Thyroid gland (tissue), 4 donors: Measurements from ENCODE around the gene TEN1. TPM values are rescaled to one million over a fixed set of nuclear protein-coding genes. Genes with fewer than 3 reads are reported as not detected.

ENCODE experiments used
- DNase-seq, 2 donors: peaks; one replicate each; pipeline ENCODE4 v3.0.0-alpha.2; 2019
- H3K27ac ChIP-seq, 3 donors: fragments of 200-600 bp; sonication (generic); 1 replicate in 2 of 3; 2 replicates in 1 of 3; pipeline ENCODE4 v1.5.1; 2016 to 2019; ENCODE audit warnings: mild to moderate bottlenecking in 1 of 3, moderate library complexity in 1 of 3
- H3K27me3 ChIP-seq: fragments of 200-600 bp; sonication (generic); one replicate; pipeline ENCODE4 v1.5.1; 2019
- H3K36me3 ChIP-seq, 2 donors: fragments of 200-600 bp; sonication (generic); one replicate each; pipeline ENCODE4 v1.5.1; 2016 to 2019
- H3K4me1 ChIP-seq, 2 donors: fragments of 200-600 bp; sonication (generic); one replicate each; pipeline ENCODE4 v1.5.1; 2017 to 2019
- H3K4me3 ChIP-seq, 3 donors: fragments of 200-600 bp; sonication (generic); replicated peaks in 1 of 3; 1 replicate in 2 of 3; 2 replicates in 1 of 3; pipeline ENCODE4 v1.5.1; 2016; ENCODE audit warnings: mild to moderate bottlenecking in 1 of 3
- H3K9me3 ChIP-seq: fragments of 200-600 bp; sonication (generic); one replicate; pipeline ENCODE4 v1.5.1; 2017
- CTCF ChIP-seq, 6 experiments: fragments of 200-600 bp in 3 of 6; fragments of 450-650 bp in 3 of 6; sonication (generic) in 3 of 6; IDR thresholded peaks; one replicate each; pipeline ENCODE4 v1.5.1; 2016 to 2019; ENCODE audit warnings: antibody characterized with exemption in 6 of 6, mild to moderate bottlenecking in 2 of 6, inconsistent platforms in 1 of 6, moderate library complexity in 1 of 6
- POLR2A ChIP-seq, 2 donors: fragments of 450-650 bp; IDR thresholded peaks; one replicate each; pipeline ENCODE4 v1.6.1; 2017; ENCODE audit warnings: antibody characterized with exemption in 2 of 2, mild to moderate bottlenecking in 2 of 2, moderate library complexity in 1 of 2
- WGBS, 2 donors: methylation state at CpG; one replicate each; pipeline ENCODE4 v1.1.5; 2017; 5-methylcytosine and 5-hydroxymethylcytosine counted together
- intact Hi-C: fragments of 100-400 bp; cut with DNase I; formaldehyde crosslinking; loops from one replicate; pipeline ENCODE4 v1.15.1; 2023
- total RNA-seq, 4 donors: library from RNA; depleted of rRNA; stranded (reverse); fragments of >200 nt; gene quantifications; one replicate each; pipeline ENCODE4 v1.2.3, GENCODE V29; 2016

Gene TEN1
- total RNA-seq, 4 donors from 2014 or later, result 9.5 to 24.2 (median 15.3) TPM

- H3K4me1 ChIP-seq, result peaks cover 7 to 13% of the 10 kb centered on the region in 2 donors
- WGBS, 2 donors, result 0% methylated on average over 16 to 18 of the region's 63 CpGs
- intact Hi-C loops, result loop anchor here (5.0 kb wide), 1 partner anchor 41 kb away; no protein-coding TSS in a partner anchor
- H3K36me3 ChIP-seq, result peaks cover under 1 to 2% of the 10 kb centered on the region in 2 donors
- peak; percentile 76 to 95 for TF ChIP-seq POLR2A (IDR thresholded peaks at IDR 0.05)
- TF ChIP-seq CTCF (IDR thresholded peaks at IDR 0.05), result peak in 1 of 6 experiments; percentile 21
- H3K27me3 ChIP-seq, result no peaks in the 10 kb centered on the region
- DNase-seq, result peak; percentile 96 to 97
- peak within 1 kb of the TSS; percentile 56 to 80 (median 71) for H3K4me3 ChIP-seq
- H3K9me3 ChIP-seq, result no peaks in the 10 kb centered on the region
- H3K27ac ChIP-seq, result peak within 1 kb of the TSS; percentile 41 to 75 (median 75)
These were observed 38.2 kb upstream of the TEN1 start, which contains the start of gene FBF1 for GRCh38 chr17:75940727-75941441. Gene FBF1 (minus strand): TSS chr17:75941042. CDS start chr17:75938149, 2,893 bp downstream.

GRCh38 chr17:75941442-75941819, 37.6 kb upstream of the TEN1 start:
- Histone ChIP-seq H3K36me3 (peaks cover 6 to 8% of the 10 kb centered on the region in 2 donors), H3K9me3 (no peaks in the 10 kb centered on the region), H3K4me3 (no peak overlapping the region), H3K27me3 (no peaks in the 10 kb centered on the region), H3K4me1 (peaks cover 7 to 13% of the 10 kb centered on the region in 2 donors), H3K27ac (no peak overlapping the region)
- WGBS, 2 donors, result 52 to 57% methylated on average over 6 of the region's 6 CpGs
- intact Hi-C loops, result loop anchor here (5.0 kb wide), 1 partner anchor 41 kb away; no protein-coding TSS in a partner anchor
- TF ChIP-seq CTCF (IDR thresholded peaks at IDR 0.05) (no peak), POLR2A (IDR thresholded peaks at IDR 0.05) (no peak)
- no peak for DNase-seq

GRCh38 chr17:75942473-75942872, 36.6 kb upstream of the TEN1 start:
- DNase-seq, result no peak
- intact Hi-C loops, result loop anchor here (5.0 kb wide), 1 partner anchor 40 kb away; no protein-coding TSS in a partner anchor
- H3K36me3 ChIP-seq, result peaks cover 16 to 18% of the 10 kb centered on the region in 2 donors
- H3K4me3 ChIP-seq, result no peak overlapping the region
- TF ChIP-seq POLR2A (IDR thresholded peaks at IDR 0.05) (no peak), CTCF (IDR thresholded peaks at IDR 0.05) (no peak)
- H3K9me3 ChIP-seq, result no peaks in the 10 kb centered on the region
- 92 to 93% methylated on average over 4 of the region's 4 CpGs for WGBS, 2 donors
- H3K27ac ChIP-seq, result no peak overlapping the region
- H3K27me3 ChIP-seq, result no peaks in the 10 kb centered on the region
- H3K4me1 ChIP-seq, result peaks cover 7 to 13% of the 10 kb centered on the region in 2 donors

GRCh38 chr17:75943491-75943890, 35.5 kb upstream of the TEN1 start:
- Histone ChIP-seq H3K36me3 (peaks cover 27 to 28% of the 10 kb centered on the region in 2 donors), H3K4me3 (no peak overlapping the region), H3K4me1 (peaks cover 7 to 13% of the 10 kb centered on the region in 2 donors), H3K27me3 (no peaks in the 10 kb centered on the region), H3K9me3 (no peaks in the 10 kb centered on the region), H3K27ac (no peak overlapping the region)
- no peak for DNase-seq
- WGBS, 2 donors, result 93 to 95% methylated on average over 1 of the region's 1 CpG
- TF ChIP-seq CTCF (IDR thresholded peaks at IDR 0.05) (no peak), POLR2A (IDR thresholded peaks at IDR 0.05) (no peak)
- intact Hi-C loops, result loop anchor here (5.0 kb wide), 1 partner anchor 39 kb away; no protein-coding TSS in a partner anchor

GRCh38 chr17:75945211-75945610, 33.8 kb upstream of the TEN1 start:
- intact Hi-C loops, result no loop called here
- Histone ChIP-seq H3K4me1 (peaks cover 5 to 8% of the 10 kb centered on the region in 2 donors), H3K27ac (no peak overlapping the region), H3K36me3 (peaks cover 43 to 46% of the 10 kb centered on the region in 2 donors), H3K9me3 (no peaks in the 10 kb centered on the region), H3K4me3 (no peak overlapping the region), H3K27me3 (no peaks in the 10 kb centered on the region)
- TF ChIP-seq CTCF (IDR thresholded peaks at IDR 0.05) (no peak), POLR2A (IDR thresholded peaks at IDR 0.05) (no peak)
- no peak for DNase-seq
- 78 to 88% methylated on average over 2 of the region's 2 CpGs for WGBS, 2 donors
